NCI-H146 treated with DMSO at 0.1 percent for 48 hours (cell line): ENCODE results near the gene APOO.
"Not testable (repeated sequence)": the region's sequence is repeated elsewhere in the genome, so short reads cannot be mapped to it uniquely, and the experiment has no call there.

ENCODE experiments used
- DNase-seq: peaks from one replicate; lab custom pipeline; 2025; ENCODE audit not compliant: unreplicated experiment; lab: John Stamatoyannopoulos, UW

APOO gene

DNA sequence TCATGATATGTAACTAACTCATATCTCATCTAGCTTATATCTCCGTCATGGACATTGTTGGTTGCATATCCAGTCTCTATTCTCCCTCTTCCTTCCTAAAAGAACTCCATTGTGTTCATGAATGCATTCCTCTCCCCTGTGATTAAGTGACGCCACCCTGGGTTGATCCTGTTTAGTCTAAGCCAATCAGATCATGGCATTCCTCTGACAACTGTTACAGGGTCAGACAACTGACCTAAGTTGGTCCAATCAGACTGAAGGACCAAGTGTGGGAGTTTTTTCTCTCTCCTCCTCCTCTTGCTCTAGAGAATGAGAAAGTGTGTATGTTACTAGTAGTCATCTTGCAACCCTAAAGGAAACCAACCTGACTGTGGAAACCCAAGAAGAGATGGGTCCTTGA is 3.6 kb downstream of the APOO start:
- DNase-seq, result no peak

DNA sequence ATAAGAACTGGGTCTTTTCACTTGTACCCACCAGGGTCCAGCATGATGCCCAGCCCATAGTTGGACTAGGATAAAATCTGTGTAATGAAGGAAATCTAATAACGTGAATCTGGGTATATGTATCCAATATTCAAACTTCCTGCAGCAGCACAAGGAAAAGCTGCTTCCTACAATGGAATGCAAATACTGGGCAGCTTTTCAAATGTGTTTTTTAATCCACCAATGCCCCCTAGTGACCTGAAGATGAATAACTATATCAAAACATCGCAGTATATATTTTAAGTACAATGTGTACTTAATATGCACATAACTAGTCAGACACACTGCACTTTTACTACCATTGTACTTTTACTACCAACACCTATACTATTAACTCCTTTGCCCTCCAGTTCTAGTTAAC is 5.3 kb downstream of the APOO start:
- peak; percentile 16 for DNase-seq

DNA sequence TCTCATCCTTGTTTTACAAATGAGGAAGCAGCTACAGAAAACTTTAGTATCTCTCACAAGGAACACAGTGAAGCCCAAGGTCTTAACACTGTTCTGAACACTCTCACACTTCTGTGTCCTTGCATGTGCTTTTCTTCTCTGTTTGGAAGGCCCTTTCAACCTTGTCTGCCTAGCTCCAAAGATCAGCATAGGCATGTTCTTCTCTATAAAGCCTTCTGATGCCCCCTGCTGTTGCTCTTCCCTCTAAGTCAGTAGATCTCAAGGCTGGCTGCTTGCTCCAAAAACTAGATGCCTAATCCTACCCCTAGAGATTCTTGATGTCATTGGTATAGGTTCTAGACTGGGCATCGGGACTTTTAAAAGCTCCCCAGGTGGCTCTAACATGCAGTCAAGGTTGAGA is 5.9 kb downstream of the APOO start:
- peak; percentile 15 for DNase-seq

DNA sequence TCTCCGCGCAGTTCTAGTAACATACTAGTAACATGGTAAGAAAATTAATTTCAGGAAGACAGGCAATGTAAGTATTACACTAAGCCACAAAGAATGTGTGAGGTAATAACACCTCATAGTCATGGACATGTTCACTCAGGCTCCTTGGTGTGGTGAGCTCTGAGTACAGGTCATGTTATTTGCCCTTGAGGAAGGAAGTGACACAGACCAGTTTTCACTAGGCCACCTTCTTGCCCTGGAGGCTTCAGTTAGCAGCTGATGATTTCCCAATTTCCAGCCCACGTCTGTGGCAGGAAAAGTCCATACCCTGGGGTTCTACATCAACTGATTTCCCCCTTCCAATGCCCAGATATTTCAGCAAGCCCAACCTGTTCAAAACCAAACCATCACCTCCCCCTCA is 6.7 kb downstream of the APOO start:
- DNase-seq, result no peak

DNA sequence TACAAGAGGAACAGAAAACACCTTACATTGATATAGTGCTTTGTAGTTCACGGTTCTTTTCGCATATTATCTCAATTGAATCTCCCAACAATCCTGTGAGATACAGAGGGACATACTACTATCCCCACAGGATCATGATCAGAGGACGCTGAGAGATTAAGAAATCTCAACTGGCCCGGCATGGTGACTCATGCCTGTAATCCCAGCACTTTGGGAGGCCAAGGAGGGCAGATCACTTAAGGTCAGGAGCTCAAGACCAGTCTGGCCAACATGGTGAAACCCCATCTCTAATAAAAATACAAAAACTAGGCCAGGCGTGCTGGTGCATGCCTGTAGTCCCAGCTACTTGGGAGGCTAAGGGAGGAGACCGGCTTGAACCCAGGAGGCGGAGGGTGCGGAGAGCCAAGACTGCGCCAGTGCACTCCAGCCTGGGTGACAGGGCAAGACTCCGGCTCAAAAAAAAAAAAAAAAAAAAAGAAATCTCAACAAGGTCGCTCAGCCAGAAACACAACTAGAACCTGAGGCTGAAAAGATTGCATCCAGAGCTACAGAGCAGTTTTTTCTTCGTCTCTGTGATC is 7.4 kb downstream of the APOO start:
- no peak for DNase-seq

DNA sequence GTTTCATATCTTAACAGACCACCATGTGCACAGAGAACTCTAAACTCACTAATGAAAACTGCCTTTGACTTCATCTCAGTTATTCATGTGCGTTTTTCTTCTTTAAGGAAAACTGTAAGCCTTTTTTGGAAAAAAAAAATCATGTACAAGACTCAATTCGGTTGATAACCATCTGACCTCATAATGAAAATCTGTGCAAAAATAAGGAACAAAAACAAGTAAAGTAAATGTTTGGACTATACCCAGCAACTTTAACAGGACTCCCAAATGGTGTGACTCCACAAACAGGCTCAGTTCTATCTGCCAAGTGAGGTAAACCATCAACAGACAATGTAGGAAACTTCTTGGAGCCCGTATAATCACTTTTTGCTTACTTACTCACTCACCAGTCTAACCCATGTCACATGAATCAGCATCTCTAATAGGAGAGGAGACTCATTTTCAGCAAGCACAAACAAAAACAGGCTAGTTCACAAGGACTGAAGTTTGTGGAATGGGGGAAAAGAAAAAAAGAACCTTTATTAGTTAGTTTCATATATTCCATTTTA is 9.3 kb downstream of the APOO start:
- DNase-seq, result no peak

DNA sequence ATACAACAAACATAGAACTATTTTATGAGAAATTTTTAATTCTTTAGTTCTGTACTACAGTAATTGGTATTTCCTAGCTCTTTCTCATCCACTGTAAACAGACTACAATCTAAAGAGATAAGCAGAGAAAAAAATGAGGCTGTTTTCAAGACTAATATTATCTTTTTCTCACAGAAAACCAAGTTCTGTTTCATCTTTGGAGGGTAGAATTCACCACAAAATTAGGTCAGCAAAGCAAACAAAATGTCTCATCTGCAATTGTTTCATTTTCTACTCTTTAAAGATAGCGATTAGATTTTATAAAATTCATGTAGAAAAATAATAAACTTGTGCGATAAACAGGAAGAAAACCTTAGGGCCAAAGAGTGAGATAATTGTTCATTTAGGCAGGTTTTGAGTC is 10.8 kb downstream of the APOO start:
- DNase-seq, result no peak

DNA sequence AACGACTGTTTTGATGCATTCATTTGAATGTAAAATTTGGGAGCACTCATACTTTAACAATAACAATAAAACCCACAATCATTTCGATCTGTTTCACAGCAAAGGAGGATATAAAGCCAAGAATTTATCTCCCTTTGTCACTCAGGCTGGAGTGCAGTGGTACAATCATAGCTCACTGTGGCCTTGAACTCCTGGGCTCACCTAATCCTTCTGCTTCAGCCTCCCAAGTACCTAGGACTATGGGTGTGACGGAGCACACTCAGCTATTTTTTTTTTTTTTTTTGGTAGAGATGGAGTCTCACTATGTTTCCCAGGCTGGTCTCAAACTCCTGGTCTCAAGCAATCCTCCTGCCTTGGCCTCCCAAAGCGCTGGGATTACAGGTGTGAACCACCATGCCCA is 11.2 kb downstream of the APOO start:
- not testable (repeated sequence) for DNase-seq

DNA sequence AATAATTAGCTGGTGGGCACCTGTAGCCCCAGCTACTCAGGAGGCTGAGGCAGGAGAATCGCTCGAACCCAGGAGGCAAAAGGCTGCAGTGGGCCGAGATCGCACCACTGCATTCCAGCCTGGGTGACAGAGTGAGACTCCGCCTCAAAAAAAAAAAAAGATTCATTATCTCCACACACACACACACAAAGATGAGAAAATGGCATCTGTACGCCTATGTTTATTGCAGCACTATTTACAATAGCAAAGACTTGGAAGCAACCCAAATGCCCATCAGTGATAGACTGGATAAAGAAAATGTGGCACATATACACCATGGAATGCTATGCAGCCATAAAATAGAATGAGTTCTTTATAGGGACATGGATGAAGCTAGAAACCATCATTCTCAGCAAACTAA is 12.7 kb downstream of the APOO start:
- DNase-seq, result not testable (repeated sequence)

DNA sequence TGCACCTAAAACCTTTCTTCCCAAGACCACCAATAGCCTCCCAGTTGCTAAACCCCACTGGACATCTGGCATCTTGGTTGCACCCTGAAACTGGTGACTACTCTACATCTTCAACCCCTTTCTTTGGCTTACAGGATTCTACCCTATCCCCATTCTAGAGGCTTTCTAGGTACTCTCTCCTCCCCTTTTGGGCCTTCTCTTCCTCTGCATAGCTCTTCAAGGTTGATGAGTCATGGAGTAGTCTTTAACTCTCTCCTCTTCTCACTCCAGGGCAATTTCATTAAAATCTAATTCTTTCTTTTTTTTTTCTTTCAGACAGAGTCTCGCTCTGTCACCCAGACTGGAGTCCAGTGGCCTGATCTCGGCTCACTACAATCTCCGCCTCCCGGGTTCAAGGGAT is 16.8 kb downstream of the APOO start:
- DNase-seq, result no peak

DNA sequence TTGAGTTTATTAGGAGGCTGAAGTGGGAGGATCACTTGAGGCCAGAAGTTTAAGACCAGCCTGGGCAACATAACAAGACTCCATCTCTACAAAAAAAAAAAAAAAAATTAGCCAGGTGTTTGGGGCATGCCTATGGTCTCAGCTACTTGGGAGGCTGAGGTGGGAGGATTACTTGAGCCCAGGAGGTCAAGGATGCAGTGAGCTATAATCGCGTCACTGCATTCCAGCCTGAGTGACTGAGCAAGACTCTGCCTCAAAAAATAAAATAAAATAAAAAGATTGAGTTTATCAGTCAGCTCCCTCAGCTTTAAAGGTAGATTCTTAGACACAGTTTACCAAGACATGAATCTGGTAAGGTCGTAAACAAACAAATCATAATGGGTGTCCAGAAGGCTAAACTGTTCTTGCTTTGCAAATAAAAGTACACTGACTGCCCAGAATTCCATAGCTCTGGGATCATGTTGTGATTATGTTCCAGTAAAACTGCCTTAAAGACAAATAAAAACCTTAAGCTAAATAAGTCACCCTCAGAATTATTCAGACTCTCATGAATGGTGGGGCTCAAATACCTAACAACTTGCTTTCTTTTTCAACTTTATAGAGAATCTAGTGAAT is 18.7 kb downstream of the APOO start:
- DNase-seq, result no peak

DNA sequence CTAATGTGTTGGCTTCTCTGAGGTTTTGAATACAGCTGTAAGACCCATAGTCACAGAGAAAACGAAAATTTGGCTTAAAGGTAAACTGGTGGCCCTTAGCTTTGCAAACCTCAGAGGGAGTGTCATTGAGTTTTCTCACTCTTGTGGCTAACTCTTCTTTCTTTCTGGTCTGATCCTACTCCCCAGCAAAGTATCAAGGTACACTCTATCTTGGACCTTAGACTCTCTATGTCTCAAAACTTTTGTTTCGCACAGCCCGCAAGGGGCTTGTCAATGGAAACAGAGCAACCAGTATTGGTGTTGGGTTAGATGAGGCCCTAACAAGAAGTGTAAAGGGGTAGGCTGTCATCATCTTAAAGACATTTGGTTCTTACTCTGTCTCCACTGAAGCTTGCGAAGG is 19.8 kb downstream of the APOO start:
- DNase-seq, result no peak

DNA sequence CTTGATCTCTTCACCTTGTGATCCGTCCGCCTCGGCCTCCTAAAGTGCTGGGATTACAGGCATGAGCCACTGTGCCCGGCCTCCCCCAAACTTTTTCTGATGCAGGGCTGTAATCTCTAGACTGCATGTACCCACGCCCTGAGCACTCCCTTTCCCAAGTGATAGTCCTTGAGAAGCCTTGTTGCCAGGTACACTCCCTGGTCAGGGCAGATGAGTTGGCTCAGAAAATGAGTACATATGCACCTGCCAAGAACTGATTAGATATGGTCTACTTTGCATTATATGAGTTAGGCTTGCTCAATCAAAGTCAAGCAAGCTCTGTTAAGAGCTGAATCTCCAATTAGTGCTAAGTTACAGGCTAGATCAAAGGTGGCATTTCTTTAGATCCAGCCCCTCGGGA is 20.3 kb downstream of the APOO start:
- DNase-seq, result no peak

DNA sequence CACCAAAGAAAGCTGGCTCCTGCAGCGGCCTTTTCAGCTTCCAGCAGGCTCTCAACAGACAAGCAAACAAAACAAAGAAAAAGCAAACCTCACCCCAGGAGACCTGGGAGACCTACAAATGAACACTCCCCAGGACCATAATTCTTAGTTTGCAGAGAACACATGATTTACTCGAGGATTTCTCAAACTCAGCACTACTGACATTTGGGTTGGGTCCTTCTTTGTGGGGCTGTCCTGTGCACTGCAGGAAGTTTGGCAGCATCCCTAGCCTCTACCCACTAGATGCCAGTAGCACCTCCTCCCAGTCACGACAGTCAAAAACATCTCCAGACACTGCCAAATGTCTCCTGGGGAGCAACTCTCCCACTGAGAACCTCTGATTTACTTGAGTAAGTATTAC is 21.9 kb downstream of the APOO start:
- DNase-seq, result peak; percentile 35

DNA sequence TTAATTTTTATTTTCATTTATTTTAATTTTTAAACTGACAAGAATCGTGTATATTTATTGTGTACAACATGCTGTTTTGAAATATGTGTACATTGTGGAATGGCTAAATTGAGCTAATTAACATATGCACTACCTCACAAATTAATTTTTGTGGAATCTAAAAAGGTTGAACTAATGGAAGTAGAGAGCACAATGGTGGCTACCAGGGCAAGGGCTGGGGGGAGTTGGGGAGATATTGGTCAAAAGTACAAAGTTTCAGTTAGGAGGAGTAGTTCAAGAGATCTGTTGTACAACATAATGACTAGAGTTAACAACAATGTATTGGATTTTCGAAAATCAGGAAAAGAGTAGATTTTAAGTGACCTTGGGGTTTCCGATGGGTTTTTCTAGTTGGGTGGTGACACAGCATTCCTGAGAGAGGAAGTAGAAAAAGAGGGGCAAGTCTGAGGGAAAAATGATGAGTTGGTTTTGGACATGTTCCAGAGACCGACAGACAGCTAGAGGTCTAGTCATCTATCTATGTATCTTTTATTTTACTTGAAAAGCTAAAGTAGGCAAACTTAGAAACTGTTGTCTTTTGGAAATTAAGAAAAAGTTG is 23.2 kb downstream of the APOO start:
- no peak for DNase-seq

DNA sequence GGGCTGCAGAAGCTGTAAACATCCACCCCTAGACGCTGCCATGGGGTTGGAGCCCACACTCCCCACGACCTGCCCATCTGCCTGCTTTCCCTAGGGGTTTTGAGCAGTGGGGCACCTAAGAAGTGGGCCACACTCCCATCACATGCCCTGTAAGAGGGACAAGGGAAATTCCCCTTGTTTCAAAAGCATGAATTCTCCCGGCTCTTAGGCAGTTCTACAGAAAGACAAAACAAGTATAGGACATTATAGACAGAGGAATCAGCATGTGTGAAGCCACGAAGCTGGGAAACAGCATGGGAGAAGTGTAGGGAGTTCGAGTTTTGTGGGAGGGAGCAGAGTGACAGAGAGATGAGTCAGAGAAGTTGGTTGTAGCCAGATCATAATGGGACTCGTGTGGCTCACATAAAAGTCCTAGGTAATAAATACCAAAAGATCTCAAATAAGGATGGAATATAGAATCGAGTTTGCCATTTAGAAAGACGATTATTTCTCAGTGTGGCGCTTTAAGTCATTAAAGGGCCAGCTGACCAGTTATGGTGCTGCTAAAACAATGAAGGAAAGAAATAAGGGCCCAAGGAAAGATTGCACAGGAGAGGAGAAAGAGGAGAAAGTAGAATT is 23.9 kb downstream of the APOO start:
- DNase-seq, result no peak

DNA sequence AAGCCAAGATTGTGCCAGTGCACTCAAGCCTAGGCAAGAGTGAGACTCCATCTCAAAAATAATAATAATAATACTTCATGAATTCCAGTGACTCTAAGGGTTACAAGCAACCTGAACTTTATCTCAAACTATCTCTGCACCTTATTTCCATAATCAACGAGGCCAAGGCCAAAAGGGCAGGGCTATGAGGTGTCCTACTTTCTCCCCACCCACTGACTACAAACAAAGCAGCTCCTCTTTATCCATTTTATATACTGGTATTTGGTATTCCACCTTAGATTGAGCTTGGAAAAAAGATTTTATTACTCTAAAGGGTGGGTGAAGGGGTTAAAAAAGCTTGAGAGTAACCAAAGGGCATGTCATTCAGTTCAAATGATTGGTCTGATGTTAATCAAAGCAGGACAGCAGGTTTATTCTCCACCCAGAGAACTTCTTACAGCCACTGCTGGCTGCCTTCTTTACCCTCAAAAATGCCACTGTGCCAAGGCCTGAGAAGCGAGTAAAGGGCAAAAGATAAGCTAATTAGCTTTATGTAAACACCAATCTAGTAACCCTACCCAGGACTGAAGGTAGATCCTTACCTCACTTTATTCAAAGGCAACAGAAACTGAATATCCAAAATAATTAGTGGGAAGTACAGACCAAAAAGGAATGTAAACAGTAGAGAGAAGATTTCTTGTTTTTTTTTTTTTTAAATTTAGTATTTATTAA is 28.2 kb downstream of the APOO start:
- DNase-seq, result no peak

DNA sequence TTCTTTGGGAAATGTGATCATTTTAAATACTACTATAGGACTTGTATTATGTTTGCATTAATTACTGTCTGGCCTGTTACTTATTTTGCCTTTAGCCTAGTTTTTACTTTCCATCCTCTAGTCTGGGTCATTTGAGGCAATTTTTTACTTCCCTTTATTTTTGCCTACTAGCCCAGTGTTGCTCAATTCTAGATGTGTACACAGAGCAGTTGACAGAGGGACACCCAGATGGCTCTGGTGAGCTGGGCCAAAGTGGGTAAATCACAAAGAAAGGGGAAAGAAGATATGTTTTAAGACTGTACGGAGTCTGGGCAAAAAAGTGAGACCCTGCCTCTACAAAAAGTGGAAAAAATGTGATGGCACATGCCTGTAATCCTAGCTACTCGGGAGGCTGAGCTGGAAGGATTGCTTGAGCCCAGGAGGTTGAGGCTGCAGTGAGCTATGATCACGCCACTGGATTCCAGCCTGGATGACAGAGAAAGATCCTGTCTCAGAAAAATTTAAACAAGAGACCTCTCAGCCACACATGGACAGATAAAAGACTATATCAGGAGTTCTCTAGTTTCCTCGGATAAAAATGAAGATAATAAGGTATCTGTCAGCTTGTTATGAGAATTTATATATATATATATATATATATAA is 35.7 kb downstream of the APOO start:
- no peak for DNase-seq

DNA sequence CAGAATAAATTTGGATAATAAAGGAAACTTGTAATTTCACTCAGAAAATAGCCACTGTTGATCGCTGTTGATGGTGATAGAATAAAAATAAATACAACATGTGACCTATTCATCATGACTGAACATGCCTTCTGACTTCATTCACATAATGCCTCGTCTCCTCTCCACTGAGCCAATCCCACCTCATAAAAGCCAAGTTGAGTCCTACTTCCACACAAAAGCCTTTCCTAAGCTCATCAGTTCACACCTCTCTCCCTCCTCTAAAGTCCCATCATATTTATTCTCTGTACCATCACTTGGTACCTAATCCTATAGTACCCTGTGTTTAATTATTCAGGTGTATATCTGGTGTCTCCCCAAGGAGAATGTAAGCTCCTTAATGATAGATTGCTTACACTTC is 37.7 kb downstream of the APOO start:
- no peak for DNase-seq

DNA sequence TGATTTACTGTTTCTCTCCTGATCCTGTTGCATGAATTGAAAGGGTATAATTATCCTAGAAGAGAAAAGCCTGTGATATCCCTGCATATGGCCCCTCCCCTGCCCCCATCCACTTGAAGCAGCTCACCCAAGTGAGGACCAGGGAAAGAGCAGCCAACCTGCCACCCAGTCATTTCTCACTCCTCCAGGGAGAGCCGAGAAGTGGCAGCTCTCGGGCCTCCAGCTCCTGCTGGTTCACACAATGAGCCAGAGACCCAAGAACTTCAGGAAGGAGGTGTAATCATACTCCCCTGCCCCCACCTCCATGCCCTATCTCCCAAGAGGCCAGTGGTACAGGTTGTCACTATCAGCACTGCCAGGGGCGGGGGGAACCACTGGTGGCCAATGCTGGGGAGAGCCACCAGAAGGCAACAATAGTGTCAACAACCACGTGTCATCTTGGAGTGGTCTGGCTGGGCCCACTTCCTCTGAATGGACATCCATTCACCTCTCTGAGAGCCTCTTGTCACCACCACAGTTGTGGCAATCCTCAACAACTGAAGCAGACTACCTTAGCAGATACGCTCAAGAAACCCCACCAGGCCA is 42.9 kb downstream of the APOO start:
- no peak for DNase-seq

DNA sequence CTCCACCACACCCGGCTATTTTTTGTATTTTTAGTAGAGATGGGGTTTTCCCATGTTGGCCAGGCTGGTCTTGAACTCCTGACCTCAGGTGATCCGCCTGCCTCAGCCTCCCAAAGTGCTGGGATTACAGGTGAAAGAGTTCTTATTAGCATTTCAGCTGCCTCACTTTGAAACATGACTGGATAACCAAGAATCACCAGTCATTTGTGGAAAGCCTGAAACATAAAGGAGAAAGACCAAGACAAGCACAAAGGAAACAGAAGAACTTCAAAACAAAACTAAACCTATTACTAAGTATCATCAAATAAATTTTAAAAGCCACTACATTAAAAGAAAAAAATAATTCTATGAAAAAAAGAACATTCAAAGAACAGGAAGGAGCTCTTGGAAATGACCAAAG is 45.8 kb downstream of the APOO start:
- DNase-seq, result not testable (repeated sequence)
